Vagina (tissue), 2 donors: ENCODE data around the gene SHC1. TPM values are rescaled to one million over a fixed set of nuclear protein-coding genes. Genes with fewer than 3 reads are reported as not detected.

Experiments
- DNase-seq, 2 donors: peaks; one replicate each; pipeline ENCODE4 v3.0.0-alpha.2; 2017; ENCODE audit errors: extremely low spot score in 2 of 2
- H3K27ac ChIP-seq: fragments of 200-600 bp; sonication (generic); one replicate; pipeline ENCODE4 v1.5.1; 2019
- H3K27me3 ChIP-seq: fragments of 200-600 bp; sonication (generic); one replicate; pipeline ENCODE4 v1.5.1; 2019
- H3K36me3 ChIP-seq, 2 donors: fragments of 200-600 bp; sonication (generic); one replicate each; pipeline ENCODE4 v1.5.1; 2017 to 2019
- H3K4me1 ChIP-seq: fragments of 200-600 bp; sonication (generic); one replicate; pipeline ENCODE4 v1.5.1; 2019
- H3K4me3 ChIP-seq, 2 donors: fragments of 200-600 bp; sonication (generic); 1 replicate in 1 of 2; 2 replicates in 1 of 2; pipeline ENCODE4 v1.5.1; 2016 to 2019
- H3K9me3 ChIP-seq: fragments of 200-600 bp; sonication (generic); one replicate; pipeline ENCODE4 v1.5.1; 2019
- POLR2A ChIP-seq, 2 donors: fragments of 450-650 bp; IDR thresholded peaks; one replicate each; pipeline ENCODE4 v1.6.1; 2017; ENCODE audit warnings: antibody characterized with exemption in 2 of 2, mild to moderate bottlenecking in 2 of 2, moderate library complexity in 2 of 2
- POLR2AphosphoS5 ChIP-seq, 2 donors: sonication (generic); formaldehyde crosslinking; IDR thresholded peaks; one replicate each; pipeline ENCODE4 v1.9.0; 2017; ENCODE audit warnings: antibody characterized with exemption in 2 of 2, mild to moderate bottlenecking in 2 of 2, low read depth in 1 of 2; ENCODE audit not compliant: insufficient read depth in 1 of 2
- intact Hi-C: fragments of 100-400 bp; cut with DNase I; formaldehyde crosslinking; loops from one replicate; pipeline ENCODE4 v1.15.1; 2023
- total RNA-seq: library from RNA; depleted of rRNA; stranded (reverse); fragments of >200 nt; gene quantifications from one replicate; pipeline ENCODE4 v1.2.3, GENCODE V29; 2016
- TF ChIP-seq, protein P1 (sequence below), 3 experiments: fragments of 450-650 bp in 2 of 3; fragments of 200-600 bp in 1 of 3; sonication (generic) in 1 of 3; IDR thresholded peaks; one replicate each; pipeline ENCODE4 v1.5.1; 2017 to 2019; ENCODE audit warnings: antibody characterized with exemption in 3 of 3, mild to moderate bottlenecking in 2 of 3, moderate library complexity in 2 of 3

SHC1 gene
- total RNA-seq, 1 donor from 2014 or later = 110 TPM

DNA sequence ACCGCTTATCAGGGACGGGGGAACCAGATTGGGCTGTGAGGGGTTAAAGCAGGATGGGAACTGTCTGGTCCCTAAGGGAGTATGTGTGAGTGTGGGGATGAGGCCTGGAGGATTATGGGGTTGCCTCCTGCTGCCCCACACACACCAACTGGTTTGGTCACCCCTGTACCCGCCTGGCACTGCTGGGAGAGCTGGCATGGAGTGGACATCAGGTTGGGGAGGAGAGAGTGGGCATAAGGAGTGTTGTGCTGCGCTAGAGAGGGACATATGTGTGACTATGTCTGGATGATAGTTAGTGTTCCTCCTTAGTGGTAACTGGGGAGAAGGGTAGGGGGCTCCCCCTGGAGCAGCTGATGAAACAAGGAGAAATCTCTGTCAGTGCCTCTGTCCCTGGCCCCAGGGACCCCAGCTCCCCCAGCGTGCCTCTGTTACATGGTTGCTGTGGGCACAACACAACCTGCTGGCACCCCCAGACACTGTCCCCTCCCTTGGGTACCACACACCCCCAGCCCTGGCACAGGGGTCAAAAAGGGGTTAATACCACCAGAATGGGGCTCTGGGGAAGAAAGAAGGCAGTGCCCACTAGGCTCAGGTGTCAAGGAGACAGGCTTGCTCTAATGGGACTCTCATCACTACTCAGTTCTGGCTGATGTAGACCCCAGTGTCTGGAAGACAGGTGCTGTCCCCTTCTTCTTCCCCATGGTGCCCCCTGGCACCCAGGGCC, 34.0 kb upstream of the SHC1 start:
- intact Hi-C loops = loop anchor here (5.0 kb wide), 3 partner anchors 37 to 677 kb away; partner anchors contain the start of genes ADAM15 and ATP8B2
- Histone ChIP-seq H3K36me3 (no peaks in the 10 kb centered on the region), H3K9me3 (no peaks in the 10 kb centered on the region), H3K27me3 (no peaks in the 10 kb centered on the region), H3K27ac (peak overlapping the region; percentile 99), H3K4me3 (peak overlapping the region; percentile 84 to 85), H3K4me1 (peaks cover 69% of the 10 kb centered on the region)
- DNase-seq = peak in 1 of 2 donors; percentile 90
- TF ChIP-seq, protein P1, sequence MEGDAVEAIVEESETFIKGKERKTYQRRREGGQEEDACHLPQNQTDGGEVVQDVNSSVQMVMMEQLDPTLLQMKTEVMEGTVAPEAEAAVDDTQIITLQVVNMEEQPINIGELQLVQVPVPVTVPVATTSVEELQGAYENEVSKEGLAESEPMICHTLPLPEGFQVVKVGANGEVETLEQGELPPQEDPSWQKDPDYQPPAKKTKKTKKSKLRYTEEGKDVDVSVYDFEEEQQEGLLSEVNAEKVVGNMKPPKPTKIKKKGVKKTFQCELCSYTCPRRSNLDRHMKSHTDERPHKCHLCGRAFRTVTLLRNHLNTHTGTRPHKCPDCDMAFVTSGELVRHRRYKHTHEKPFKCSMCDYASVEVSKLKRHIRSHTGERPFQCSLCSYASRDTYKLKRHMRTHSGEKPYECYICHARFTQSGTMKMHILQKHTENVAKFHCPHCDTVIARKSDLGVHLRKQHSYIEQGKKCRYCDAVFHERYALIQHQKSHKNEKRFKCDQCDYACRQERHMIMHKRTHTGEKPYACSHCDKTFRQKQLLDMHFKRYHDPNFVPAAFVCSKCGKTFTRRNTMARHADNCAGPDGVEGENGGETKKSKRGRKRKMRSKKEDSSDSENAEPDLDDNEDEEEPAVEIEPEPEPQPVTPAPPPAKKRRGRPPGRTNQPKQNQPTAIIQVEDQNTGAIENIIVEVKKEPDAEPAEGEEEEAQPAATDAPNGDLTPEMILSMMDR (IDR thresholded peaks at IDR 0.05) = no peak
- TF ChIP-seq POLR2AphosphoS5 (IDR thresholded peaks at IDR 0.05; ENCODE audit: insufficient read depth in 1 of 2, low read depth in 1 of 2) (no peak), POLR2A (IDR thresholded peaks at IDR 0.05) (no peak)

DNA sequence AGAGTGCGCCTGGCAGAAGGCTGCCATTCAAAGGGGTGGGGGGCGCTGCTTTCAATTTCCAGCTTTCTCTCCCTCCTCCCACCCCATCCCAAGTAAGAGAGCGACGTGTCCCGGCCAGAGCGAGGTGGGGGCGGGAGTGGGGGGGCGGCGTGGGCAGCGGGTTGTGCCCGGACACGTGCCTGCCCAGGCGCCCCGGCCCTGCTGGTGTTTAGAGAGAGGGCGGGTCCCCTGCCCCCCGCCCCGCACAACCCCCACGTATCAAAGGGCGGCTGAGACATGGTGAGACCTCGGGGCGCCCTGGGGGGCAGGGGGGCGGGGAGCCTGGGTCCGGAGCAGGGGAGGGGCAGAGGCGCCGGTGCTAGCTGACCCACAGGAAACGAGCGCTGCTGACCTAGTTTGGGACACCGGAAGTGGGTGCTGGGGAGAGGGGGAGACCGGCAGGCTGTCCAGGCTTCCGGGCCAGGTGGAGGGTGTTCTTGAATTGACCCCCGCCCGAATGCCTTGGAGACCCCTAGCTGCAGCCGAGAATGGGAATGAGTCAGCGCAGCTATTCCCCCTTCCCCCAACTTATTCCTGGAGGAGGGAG, 33.3 kb upstream of the SHC1 start:
- peak in 1 of 2 donors; percentile 91 for DNase-seq
- intact Hi-C loops = loop anchor here (5.0 kb wide), 3 partner anchors 37 to 677 kb away; partner anchors contain the start of genes ADAM15 and ATP8B2

DNA sequence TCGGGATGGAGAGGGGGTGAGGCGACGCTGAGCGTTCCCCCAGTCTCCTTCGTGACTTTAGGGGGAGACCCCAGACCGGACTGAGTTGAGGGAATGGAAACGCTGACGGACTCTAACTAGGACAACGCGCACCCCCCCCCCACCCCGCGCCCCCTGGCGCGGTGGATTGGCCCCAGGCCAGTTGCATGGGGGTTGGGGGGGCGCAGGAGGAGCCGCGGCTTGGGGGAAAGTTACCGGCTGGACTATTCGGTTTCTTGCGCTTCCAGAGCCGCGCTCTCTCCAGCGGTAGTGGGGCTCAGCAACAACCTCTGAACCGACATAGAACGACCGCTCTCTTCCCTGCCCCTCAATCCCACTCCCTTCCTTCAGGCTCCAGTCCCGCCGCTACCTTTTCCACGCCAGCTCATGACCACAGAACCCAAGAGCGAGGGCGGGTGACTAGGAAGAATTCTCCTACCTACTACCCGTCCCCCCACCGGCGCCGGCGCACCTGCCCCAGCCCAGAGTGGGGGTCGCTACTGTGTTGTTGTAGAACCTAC, 32.7 kb upstream of the SHC1 start:
- Histone ChIP-seq H3K9me3 (no peaks in the 10 kb centered on the region), H3K36me3 (no peaks in the 10 kb centered on the region), H3K27me3 (no peaks in the 10 kb centered on the region), H3K4me1 (peaks cover 69% of the 10 kb centered on the region), H3K4me3 (peak overlapping the region; percentile 84 to 85), H3K27ac (peak overlapping the region; percentile 99)
- TF ChIP-seq, protein P1 (IDR thresholded peaks at IDR 0.05) = no peak
- TF ChIP-seq POLR2A (IDR thresholded peaks at IDR 0.05) = no peak
- intact Hi-C loops = loop anchor here (5.0 kb wide), 3 partner anchors 36 to 676 kb away; partner anchors contain the start of genes ADAM15 and ATP8B2
- no peak for DNase-seq

More for the DNA sequence above, 33.3 kb upstream of the SHC1 start:
- peaks cover 69% of the 10 kb centered on the region for H3K4me1 ChIP-seq
- peak overlapping the region; percentile 84 to 85 for H3K4me3 ChIP-seq
- TF ChIP-seq, protein P1 (IDR thresholded peaks at IDR 0.05) = no peak
- TF ChIP-seq POLR2A (IDR thresholded peaks at IDR 0.05) (no peak), POLR2AphosphoS5 (IDR thresholded peaks at IDR 0.05; ENCODE audit: insufficient read depth in 1 of 2, low read depth in 1 of 2) (no peak)
- no peaks in the 10 kb centered on the region for H3K36me3 ChIP-seq
- H3K27me3 ChIP-seq = no peaks in the 10 kb centered on the region
- peak overlapping the region; percentile 99 for H3K27ac ChIP-seq
- no peaks in the 10 kb centered on the region for H3K9me3 ChIP-seq

DNA sequence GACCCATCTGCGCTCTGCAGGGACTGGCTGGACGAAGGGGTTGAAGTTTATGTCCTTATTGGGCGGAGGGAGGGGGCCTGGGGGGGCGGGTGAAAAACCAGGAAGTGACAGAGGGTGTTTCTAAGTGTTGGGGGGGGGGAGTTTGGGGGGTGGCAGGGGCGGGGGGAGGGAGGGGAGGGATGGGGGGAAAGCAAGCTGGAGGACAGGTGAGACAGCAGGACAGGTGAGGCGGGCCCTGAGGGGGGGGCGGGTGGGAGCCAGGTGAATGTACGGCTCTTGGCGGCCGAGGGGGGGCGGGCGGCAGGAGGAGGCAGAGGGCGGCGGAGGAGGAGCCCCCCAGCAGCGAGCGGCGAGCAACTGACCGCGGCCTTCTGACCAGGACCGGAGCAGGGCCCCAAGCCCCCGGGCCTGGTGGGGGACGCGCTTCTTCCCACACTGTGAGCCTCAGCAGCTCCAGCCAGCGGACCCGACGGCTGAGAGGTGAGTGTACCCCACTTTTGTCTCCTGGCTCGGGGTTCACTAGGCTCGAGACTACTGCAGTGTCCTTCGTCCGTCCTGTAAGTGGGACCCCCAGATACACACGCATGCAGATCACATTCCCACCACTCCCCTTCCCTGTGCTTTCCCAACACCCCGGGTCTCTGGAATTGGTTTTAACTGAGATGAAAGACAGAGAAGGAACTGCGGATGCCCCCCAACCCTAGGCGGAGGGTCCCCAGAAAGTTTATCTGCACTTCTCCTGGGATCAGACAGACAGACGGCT, 32.1 kb upstream of the SHC1 start, which contains the start of gene ZBTB7B:
TSS of gene ZBTB7B (plus strand) at position 339 of the 763 bp plus-strand sequence. CDS start 11,859 bp downstream, outside the sequence.
- Histone ChIP-seq H3K9me3 (no peaks in the 10 kb centered on the region), H3K27ac (peak within 1 kb of the TSS; percentile 99), H3K4me1 (peaks cover 66% of the 10 kb centered on the region), H3K4me3 (peak within 1 kb of the TSS; percentile 84 to 85), H3K27me3 (no peaks in the 10 kb centered on the region), H3K36me3 (no peaks in the 10 kb centered on the region)
- TF ChIP-seq, protein P1 (IDR thresholded peaks at IDR 0.05) = no peak
- intact Hi-C loops = loop anchor here (5.0 kb wide), 3 partner anchors 35 to 675 kb away; partner anchors contain the start of genes ADAM15 and ATP8B2
- DNase-seq = peak in 1 of 2 donors; percentile 91
